ENCODE measurements around the gene CDC73.
"Not testable (repeated sequence)": the region's sequence is repeated elsewhere in the genome, so short reads cannot be mapped to it uniquely, and the experiment has no call there.

The CDC73 gene

DNA sequence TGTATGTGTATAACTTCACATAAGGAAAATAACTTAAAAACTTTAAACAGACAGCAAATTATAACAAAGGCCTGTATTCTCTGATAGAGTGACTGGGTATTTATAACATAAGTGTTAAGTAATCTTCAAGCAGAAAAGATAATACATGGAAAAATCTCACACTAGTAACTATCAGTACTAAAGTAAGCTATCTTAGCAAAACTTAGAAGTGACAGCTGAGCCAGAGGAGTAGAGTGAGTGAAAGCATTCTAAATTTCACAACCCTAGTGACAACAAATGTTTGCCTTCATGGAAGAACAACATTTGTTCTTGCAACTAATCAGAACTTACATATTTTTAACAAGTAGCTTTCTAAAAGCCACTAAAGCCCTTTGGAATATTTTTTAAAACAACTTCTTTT, 139.1 kb downstream of the CDC73 start:
- DNase-seq (ENCODE audit: extremely low spot score): no peak
- CTCF ChIA-PET: no interaction called here
- TF ChIP-seq, protein P1, sequence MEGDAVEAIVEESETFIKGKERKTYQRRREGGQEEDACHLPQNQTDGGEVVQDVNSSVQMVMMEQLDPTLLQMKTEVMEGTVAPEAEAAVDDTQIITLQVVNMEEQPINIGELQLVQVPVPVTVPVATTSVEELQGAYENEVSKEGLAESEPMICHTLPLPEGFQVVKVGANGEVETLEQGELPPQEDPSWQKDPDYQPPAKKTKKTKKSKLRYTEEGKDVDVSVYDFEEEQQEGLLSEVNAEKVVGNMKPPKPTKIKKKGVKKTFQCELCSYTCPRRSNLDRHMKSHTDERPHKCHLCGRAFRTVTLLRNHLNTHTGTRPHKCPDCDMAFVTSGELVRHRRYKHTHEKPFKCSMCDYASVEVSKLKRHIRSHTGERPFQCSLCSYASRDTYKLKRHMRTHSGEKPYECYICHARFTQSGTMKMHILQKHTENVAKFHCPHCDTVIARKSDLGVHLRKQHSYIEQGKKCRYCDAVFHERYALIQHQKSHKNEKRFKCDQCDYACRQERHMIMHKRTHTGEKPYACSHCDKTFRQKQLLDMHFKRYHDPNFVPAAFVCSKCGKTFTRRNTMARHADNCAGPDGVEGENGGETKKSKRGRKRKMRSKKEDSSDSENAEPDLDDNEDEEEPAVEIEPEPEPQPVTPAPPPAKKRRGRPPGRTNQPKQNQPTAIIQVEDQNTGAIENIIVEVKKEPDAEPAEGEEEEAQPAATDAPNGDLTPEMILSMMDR (IDR thresholded peaks at IDR 0.05; ENCODE audit: control extremely low read depth, extremely low read depth, low read depth, missing control alignments): no peak
- POLR2A ChIA-PET: no interaction called here

GRCh38 chr1:193262661-193263060, 140.8 kb downstream of the CDC73 start:
- TF ChIP-seq, protein P1 (IDR thresholded peaks at IDR 0.05; ENCODE audit: control extremely low read depth, extremely low read depth, low read depth, missing control alignments): no peak
- no peak for DNase-seq (ENCODE audit: extremely low spot score)
- ChIA-PET CTCF (interaction anchor here (1.0 kb wide), 1 partner anchor 16 kb away, joined by 3 read pairs; no protein-coding TSS in a partner anchor), POLR2A (no interaction called here)

GRCh38 chr1:193264313-193265065, 142.7 kb downstream of the CDC73 start:
- POLR2A ChIA-PET: no interaction called here

GRCh38 chr1:193265716-193266115, 143.9 kb downstream of the CDC73 start:
- CTCF ChIA-PET: no interaction called here

More at GRCh38 chr1:193264313-193265065, 142.7 kb downstream of the CDC73 start:
- CTCF ChIA-PET: no interaction called here
- TF ChIP-seq, protein P1 (IDR thresholded peaks at IDR 0.05; ENCODE audit: control extremely low read depth, extremely low read depth, low read depth, missing control alignments): no peak
- DNase-seq (ENCODE audit: extremely low spot score): no peak

DNA sequence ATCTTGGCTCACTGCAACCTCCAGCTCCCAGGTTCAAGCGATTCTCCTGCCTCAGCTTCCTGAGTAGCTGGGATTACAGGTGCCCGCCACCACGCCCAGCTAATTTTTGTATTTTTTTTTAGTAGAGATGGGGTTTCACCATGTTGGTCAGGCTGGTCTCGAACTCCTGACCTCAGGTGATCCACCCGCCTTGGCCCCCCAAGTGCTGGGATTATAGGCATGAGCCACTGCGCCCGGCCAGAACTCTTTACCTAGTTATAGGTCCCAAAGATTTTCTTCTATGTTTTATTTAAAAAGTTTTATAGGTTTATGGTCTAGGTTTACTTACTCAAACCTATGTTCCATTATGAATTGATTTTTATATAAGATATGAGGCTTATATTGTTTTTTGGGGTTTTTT, 145.0 kb downstream of the CDC73 start:
- DNase-seq (ENCODE audit: extremely low spot score); POLR2A ChIA-PET; CTCF ChIA-PET: not testable (repeated sequence)

More at GRCh38 chr1:193265716-193266115, 143.9 kb downstream of the CDC73 start:
- POLR2A ChIA-PET: no interaction called here
- TF ChIP-seq, protein P1 (IDR thresholded peaks at IDR 0.05; ENCODE audit: control extremely low read depth, extremely low read depth, low read depth, missing control alignments): no peak
- DNase-seq (ENCODE audit: extremely low spot score): no peak

DNA sequence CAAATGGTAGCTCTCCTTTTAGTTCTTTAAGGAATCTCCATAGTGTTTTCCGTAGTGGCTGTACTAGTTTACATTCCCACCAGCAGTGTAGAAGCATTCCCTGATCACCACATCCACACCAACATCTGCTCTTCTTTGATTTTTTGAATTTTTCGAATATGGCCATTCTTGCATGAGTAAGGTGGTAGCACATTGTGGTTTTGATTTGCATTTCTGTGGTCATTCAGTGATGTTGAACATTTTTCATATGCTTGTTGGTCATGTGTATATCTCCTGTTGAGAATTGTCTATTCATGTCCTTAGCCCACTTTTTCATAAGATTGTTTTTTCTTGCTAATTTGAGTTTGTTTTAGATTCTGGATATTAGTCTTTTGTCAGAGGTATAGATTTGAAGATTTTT, 149.2 kb downstream of the CDC73 start:
- POLR2A ChIA-PET: no interaction called here
- DNase-seq (ENCODE audit: extremely low spot score): no peak
- TF ChIP-seq, protein P1 (IDR thresholded peaks at IDR 0.05; ENCODE audit: control extremely low read depth, extremely low read depth, low read depth, missing control alignments): no peak
- CTCF ChIA-PET: no interaction called here

- POLR2A ChIA-PET: interaction anchor here (0.6 kb wide), 1 partner anchor 28 kb away, joined by 3 read pairs; no protein-coding TSS in a partner anchor
- DNase-seq (ENCODE audit: extremely low spot score): no peak
- CTCF ChIA-PET: no interaction called here
- TF ChIP-seq, protein P1 (IDR thresholded peaks at IDR 0.05; ENCODE audit: control extremely low read depth, extremely low read depth, low read depth, missing control alignments): no peak
These were observed 153.9 kb downstream of the CDC73 start for GRCh38 chr1:193275773-193276172.

Measured in GM10248 (cell line).